ENCODE measurements around the gene SUMO2. TPM values are rescaled to one million over a fixed set of nuclear protein-coding genes. Genes with fewer than 3 reads are reported as not detected.

Gene SUMO2
- total and polyA plus RNA-seq, 10 of the 15 experiments (the other 5 are each of a cell fraction or from before 2014, with no cell fraction given), result 163 to 803 (median 555) TPM

DNA sequence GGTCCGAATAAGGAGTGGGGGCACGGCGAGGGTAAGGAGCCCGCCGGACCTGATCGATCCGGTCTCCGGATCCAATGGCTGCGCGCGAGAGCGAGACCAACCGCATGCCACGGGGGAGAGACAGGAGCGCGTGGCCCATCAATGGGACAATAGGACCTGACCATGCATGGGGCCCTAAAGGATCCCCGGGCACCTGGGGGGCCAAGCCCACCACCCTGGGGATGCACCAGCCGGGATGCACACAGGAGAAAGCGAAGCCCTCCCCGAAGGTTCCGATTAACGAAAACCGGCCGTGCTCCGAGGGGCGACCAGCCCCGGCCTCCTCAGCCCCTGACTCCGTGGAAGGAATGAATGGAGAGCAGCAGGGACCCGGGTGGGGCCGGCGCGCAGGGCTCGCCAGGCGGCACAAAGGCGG is 29.0 kb downstream of the SUMO2 start:
- 0 out of 2 replicates have a peak, but pooled peaks have one; percentile 17 for TF ChIP-seq ASH2L (IDR thresholded peaks at IDR 0.05; ENCODE audit: borderline replicate concordance, low read depth)
- TF ChIP-seq YY1 (IDR thresholded peaks at IDR 0.05; ENCODE audit: low read depth, low read length), result peak; percentile 24; the same call in 1 of the 2 replicates
- no peak for TF ChIP-seq PAX8 (IDR thresholded peaks at IDR 0.05)
- H3K4me1 ChIP-seq (ENCODE audit: control insufficient read depth, insufficient read depth, low read length), result peaks cover 6% of the 10 kb centered on the region
- ChIA-PET CTCF (no interaction called here), RAD21 (ENCODE audit: unreplicated experiment) (no interaction called here), SMC1A (ENCODE audit: uncharacterized antibody, unreplicated experiment) (interaction anchor here (1.5 kb wide), 1 partner anchor 18 kb away, joined by 8 read pairs; no protein-coding TSS in a partner anchor), POLR2A (interaction anchor here (0.5 to 0.9 kb wide), 3 partner anchors 9 to 69 kb away, joined by 3 read pairs; no protein-coding TSS in a partner anchor)
- ATAC-seq, result peak; percentile 17
- no peak overlapping the region for H2AFZ ChIP-seq (ENCODE audit: control insufficient read depth, low read depth, low read length)
- DNase-seq (ENCODE audit: low read depth, low spot score), result no peak
- H3K4me3 ChIP-seq, result peak overlapping the region; percentile 90
- intact Hi-C loops (cut with micrococcal nuclease; ENCODE audit: unreplicated experiment) (no loop called here), in situ Hi-C loops (cut with MboI) (no loop called here)
- peak overlapping the region; percentile 91 for H3K9ac ChIP-seq (ENCODE audit: control insufficient read depth, insufficient read depth, low read length)
- H3K79me2 ChIP-seq (ENCODE audit: control insufficient read depth, insufficient read depth, low read length), result peaks cover 53% of the 10 kb centered on the region
- no TSS peak for BruUV-seq (replicated peaks)
- no peaks in the 10 kb centered on the region for H3K36me3 ChIP-seq (ENCODE audit: control insufficient read depth in 2 of 2, insufficient read depth in 2 of 2, low read length in 1 of 2)
- peak overlapping the region; percentile 90 for H3K27ac ChIP-seq (ENCODE audit: control insufficient read depth, insufficient read depth)
- H4K20me1 ChIP-seq (ENCODE audit: control insufficient read depth, insufficient read depth), result no peaks in the 10 kb centered on the region
- under 1% methylated on average over 32 of the region's 35 CpGs for WGBS (ENCODE audit: insufficient coverage, insufficient replicate concordance, low lambda C conversion rate, missing lambda C conversion rate)
- H3K9me3 ChIP-seq (replicated peaks; ENCODE audit: control insufficient read depth, insufficient read depth, low read length), result no peaks in the 10 kb centered on the region
- no peak for FAIRE-seq
- no peaks in the 10 kb centered on the region for H3K27me3 ChIP-seq (replicated peaks in 1 of 2; ENCODE audit: control insufficient read depth in 2 of 2, insufficient read depth in 2 of 2, low read length in 1 of 2)
- peak overlapping the region; percentile 62 for H3K4me2 ChIP-seq (ENCODE audit: control insufficient read depth, insufficient read depth)

DNA sequence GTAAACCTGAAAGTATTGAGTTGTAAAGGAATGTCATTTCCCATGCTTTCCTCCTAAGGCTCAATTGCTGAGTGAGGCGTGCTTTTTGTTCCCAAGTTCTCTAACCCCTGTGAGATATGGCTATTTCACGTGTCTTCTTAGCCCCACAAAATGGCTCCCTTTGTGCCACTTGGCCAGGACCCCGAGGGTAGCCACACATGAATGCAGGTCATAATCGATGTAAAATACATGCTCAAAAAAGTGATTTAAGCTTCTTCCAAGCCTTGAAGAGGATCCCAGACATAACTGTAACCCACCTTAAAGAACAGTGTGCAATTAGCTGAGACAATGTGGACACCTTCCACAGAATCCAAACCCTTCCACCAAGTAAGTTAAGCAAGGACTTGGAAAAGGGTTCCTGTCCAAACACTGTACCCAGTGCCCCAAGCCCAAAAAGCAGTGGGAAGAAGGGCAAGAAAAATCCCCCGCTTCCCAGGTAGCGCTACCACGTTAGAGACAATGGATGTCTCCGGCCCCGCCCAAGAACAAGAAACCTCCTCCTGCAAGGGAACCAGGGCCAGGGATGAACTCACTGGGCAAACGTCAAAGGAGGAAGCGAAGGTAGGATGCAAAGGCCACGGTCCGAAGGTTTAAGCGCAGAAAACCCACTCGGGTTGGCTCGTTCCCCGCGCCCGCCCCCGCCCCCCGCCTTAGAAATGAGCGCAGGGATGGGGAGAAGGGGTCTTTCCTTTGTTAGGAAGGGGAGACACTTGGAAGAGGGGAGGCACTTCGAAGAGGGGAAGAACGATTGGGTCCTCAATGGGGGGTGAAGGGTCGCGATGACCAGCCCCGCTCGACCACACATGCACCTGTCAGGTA is 29.6 kb downstream of the SUMO2 start:
- H3K9ac ChIP-seq (ENCODE audit: control insufficient read depth, insufficient read depth, low read length), result peak overlapping the region; percentile 91
- no peaks in the 10 kb centered on the region for H3K9me3 ChIP-seq (replicated peaks; ENCODE audit: control insufficient read depth, insufficient read depth, low read length)
- peak overlapping the region; percentile 90 for H3K27ac ChIP-seq (ENCODE audit: control insufficient read depth, insufficient read depth)
- intact Hi-C loops (cut with micrococcal nuclease; ENCODE audit: unreplicated experiment), result no loop called here
- FAIRE-seq (peak; percentile 61), DNase-seq (ENCODE audit: low read depth, low spot score) (no peak), ATAC-seq (peak; percentile 49)
- BruUV-seq (replicated peaks), result no TSS peak
- ChIA-PET SMC1A (ENCODE audit: uncharacterized antibody, unreplicated experiment) (no interaction called here), RAD21 (ENCODE audit: unreplicated experiment) (interaction anchor here (0.6 kb wide), 1 partner anchor 166 kb away, joined by 3 read pairs; no protein-coding TSS in a partner anchor), POLR2A (interaction anchor here (0.5 to 0.6 kb wide), 3 partner anchors 18 to 98 kb away, joined by 3 to 4 read pairs (median 4); no protein-coding TSS in a partner anchor), CTCF (interaction anchor here (0.9 kb wide), 1 partner anchor 136 kb away, joined by 3 read pairs; the partner anchor contains the start of gene SLC25A19)
- peaks cover 6% of the 10 kb centered on the region for H3K4me1 ChIP-seq (ENCODE audit: control insufficient read depth, insufficient read depth, low read length)
- in situ Hi-C loops (cut with MboI), result no loop called here
- WGBS (ENCODE audit: insufficient coverage, insufficient replicate concordance, low lambda C conversion rate, missing lambda C conversion rate), result under 1% methylated on average over 28 of the region's 28 CpGs
- peaks cover 2 to 3% of the 10 kb centered on the region in 2 experiments; a peak in 3 of 4 replicates for H3K36me3 ChIP-seq (ENCODE audit: control insufficient read depth in 2 of 2, insufficient read depth in 2 of 2, low read length in 1 of 2)
- no peaks in the 10 kb centered on the region for H3K27me3 ChIP-seq (replicated peaks in 1 of 2; ENCODE audit: control insufficient read depth in 2 of 2, insufficient read depth in 2 of 2, low read length in 1 of 2)
- peak overlapping the region; percentile 15 for H2AFZ ChIP-seq (ENCODE audit: control insufficient read depth, low read depth, low read length)
- peaks cover 59% of the 10 kb centered on the region for H3K79me2 ChIP-seq (ENCODE audit: control insufficient read depth, insufficient read depth, low read length)
- H3K4me3 ChIP-seq, result peak overlapping the region; percentile 90
- H3K4me2 ChIP-seq (ENCODE audit: control insufficient read depth, insufficient read depth), result peak overlapping the region; percentile 89
- H4K20me1 ChIP-seq (ENCODE audit: control insufficient read depth, insufficient read depth), result no peaks in the 10 kb centered on the region
- TF ChIP-seq HDGF (IDR thresholded peaks at IDR 0.05) (no peak), RBBP5 (conservative IDR thresholded peaks at IDR 0.05) (no peak), MEF2B (IDR thresholded peaks at IDR 0.05; ENCODE audit: partially characterized antibody, poor library complexity, severe bottlenecking) (no peak), CREM (IDR thresholded peaks at IDR 0.05; ENCODE audit: low read depth) (no peak), CREB1 (IDR thresholded peaks at IDR 0.05; ENCODE audit: low read depth) (no peak), POLR2AphosphoS5 (IDR thresholded peaks at IDR 0.05; ENCODE audit: low read length) (peak; percentile 36; the same call in 1 of the 2 replicates), MYB (IDR thresholded peaks at IDR 0.05; ENCODE audit: borderline replicate concordance, low read depth, low read length) (no peak), ZNF274 (IDR thresholded peaks at IDR 0.05; ENCODE audit: insufficient read depth, insufficient read length) (no peak), GATAD2B (conservative IDR thresholded peaks at IDR 0.05; ENCODE audit: low read depth) (no peak), EP300 (IDR thresholded peaks at IDR 0.05; ENCODE audit: borderline replicate concordance in 1 of 2, control insufficient read depth in 1 of 2, low read depth in 2 of 2, low read length in 2 of 2) (no peak)
- TF ChIP-seq, protein P1, sequence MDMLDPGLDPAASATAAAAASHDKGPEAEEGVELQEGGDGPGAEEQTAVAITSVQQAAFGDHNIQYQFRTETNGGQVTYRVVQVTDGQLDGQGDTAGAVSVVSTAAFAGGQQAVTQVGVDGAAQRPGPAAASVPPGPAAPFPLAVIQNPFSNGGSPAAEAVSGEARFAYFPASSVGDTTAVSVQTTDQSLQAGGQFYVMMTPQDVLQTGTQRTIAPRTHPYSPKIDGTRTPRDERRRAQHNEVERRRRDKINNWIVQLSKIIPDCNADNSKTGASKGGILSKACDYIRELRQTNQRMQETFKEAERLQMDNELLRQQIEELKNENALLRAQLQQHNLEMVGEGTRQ (IDR thresholded peaks at IDR 0.05; ENCODE audit: borderline replicate concordance, low read depth, low read length), result no peak
- TF ChIP-seq, protein P2, sequence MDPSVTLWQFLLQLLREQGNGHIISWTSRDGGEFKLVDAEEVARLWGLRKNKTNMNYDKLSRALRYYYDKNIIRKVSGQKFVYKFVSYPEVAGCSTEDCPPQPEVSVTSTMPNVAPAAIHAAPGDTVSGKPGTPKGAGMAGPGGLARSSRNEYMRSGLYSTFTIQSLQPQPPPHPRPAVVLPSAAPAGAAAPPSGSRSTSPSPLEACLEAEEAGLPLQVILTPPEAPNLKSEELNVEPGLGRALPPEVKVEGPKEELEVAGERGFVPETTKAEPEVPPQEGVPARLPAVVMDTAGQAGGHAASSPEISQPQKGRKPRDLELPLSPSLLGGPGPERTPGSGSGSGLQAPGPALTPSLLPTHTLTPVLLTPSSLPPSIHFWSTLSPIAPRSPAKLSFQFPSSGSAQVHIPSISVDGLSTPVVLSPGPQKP (IDR thresholded peaks at IDR 0.05; ENCODE audit: low read depth, low read length), result no peak
